HG03196 (cell line): Measurements from ENCODE around the gene NUP214.
"Not testable (repeated sequence)": the region's sequence is repeated elsewhere in the genome, so short reads cannot be mapped to it uniquely, and the experiment has no call there.

Experiments used
- ATAC-seq: cut with Tn5 transposase; IDR thresholded peaks from one replicate; pipeline ENCODE4 v1.9.1; 2021; ENCODE audit not compliant: unreplicated experiment

NUP214 gene

GRCh38 chr9:131191857-131192256 lies 66.5 kb downstream of the NUP214 start:
- ATAC-seq = no peak

GRCh38 chr9:131193051-131193450 lies 67.7 kb downstream of the NUP214 start:
- ATAC-seq = no peak

GRCh38 chr9:131194762-131195161 lies 69.4 kb downstream of the NUP214 start:
- no peak for ATAC-seq

- no peak for ATAC-seq
These were observed 72.0 kb downstream of the NUP214 start for GRCh38 chr9:131197160-131197911.

GRCh38 chr9:131198041-131198715 lies 72.8 kb downstream of the NUP214 start:
- ATAC-seq = no peak

GRCh38 chr9:131201856-131202255 lies 76.5 kb downstream of the NUP214 start:
- no peak for ATAC-seq

GRCh38 chr9:131203431-131204218 lies 78.2 kb downstream of the NUP214 start:
- ATAC-seq = no peak

- no peak for ATAC-seq
These were observed 78.9 kb downstream of the NUP214 start for GRCh38 chr9:131204285-131204684.

GRCh38 chr9:131206495-131206894 lies 81.1 kb downstream of the NUP214 start:
- ATAC-seq = no peak

- not testable (repeated sequence) for ATAC-seq
These were observed 86.5 kb downstream of the NUP214 start for GRCh38 chr9:131211920-131212319.

- no peak for ATAC-seq
These were observed 89.0 kb downstream of the NUP214 start for GRCh38 chr9:131214286-131214856.

GRCh38 chr9:131214876-131215275 lies 89.5 kb downstream of the NUP214 start:
- ATAC-seq = no peak

- ATAC-seq = no peak
These were observed 91.4 kb downstream of the NUP214 start for GRCh38 chr9:131216806-131217205.

- no peak for ATAC-seq
These were observed 92.1 kb downstream of the NUP214 start for GRCh38 chr9:131217331-131218031.

- ATAC-seq = no peak
These were observed 93.0 kb downstream of the NUP214 start for GRCh38 chr9:131218370-131218769.

GRCh38 chr9:131220485-131220884 lies 95.1 kb downstream of the NUP214 start:
- ATAC-seq = no peak

- no peak for ATAC-seq
These were observed 97.1 kb downstream of the NUP214 start for GRCh38 chr9:131222460-131222859.

- no peak for ATAC-seq
These were observed 100.8 kb downstream of the NUP214 start for GRCh38 chr9:131226226-131226625.

- ATAC-seq = no peak
These were observed 101.9 kb downstream of the NUP214 start for GRCh38 chr9:131227112-131227958.

- no peak for ATAC-seq
These were observed 102.6 kb downstream of the NUP214 start for GRCh38 chr9:131227959-131228460.
